NCI-H2029 treated with DMSO at 0.1 percent for 48 hours (cell line): ENCODE measurements around the gene PYROXD2.

ENCODE experiments used
- DNase-seq: peaks from one replicate; lab custom pipeline; 2025; lab: John Stamatoyannopoulos, UW

The PYROXD2 gene

DNA sequence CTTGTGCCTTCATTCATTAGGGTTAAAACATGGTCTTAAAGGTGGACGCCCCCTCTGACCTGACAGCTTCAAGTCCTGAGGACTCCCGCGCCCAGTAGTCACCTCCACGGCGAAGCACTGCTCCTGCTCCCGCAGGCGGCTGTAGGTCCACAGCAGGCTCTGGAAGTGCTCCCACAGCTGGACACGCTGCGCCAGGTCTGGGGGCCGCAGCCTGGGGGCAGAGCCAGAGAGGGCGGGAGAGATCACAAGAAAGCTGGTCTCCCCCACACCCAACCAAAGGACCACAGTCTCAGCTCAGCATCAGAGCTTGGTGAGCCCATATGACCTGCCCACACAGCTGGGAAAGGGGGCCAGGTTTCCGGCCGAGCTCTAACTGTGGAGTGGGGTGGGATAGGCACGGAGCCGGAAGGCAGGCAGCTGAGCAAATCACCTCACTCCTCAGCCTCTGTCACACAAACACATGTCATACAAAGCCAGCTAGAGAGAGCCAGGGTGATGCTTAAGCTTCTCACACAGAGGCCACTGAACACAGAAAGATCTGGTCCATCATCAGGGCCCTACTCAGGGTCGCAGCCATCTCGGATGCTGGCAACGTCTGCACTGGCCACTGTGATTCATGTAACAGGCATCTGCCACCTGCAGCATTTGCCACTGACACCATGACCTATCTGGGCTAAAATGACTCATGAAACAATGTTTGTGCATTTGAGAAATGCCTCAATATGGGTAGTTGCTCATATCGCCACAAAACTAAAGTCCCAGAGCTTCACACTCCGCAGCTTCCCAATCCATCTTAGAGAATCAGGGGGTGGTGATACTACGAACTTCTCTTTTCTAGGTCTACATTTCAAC is 19.1 kb upstream of the PYROXD2 start:
- no peak for DNase-seq

DNA sequence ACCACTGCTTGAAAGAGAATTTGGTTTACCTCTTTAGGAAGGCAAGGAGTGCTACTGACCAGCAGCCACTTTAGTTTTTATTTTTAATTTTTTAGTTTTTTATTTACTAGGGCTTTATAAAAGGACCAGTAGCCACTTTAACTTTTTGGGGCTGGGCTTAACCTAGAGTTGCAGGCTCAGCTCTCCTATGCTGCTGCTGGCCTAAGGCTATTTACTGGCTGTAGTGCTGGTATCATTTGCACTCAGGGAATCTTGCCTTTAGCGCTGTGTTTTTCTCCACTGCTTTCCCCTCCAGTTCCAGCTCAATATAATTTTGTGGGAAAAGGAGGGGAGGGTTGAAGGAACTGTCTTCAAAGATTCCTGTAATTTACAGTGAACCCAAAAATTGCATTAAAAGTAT is 18.4 kb upstream of the PYROXD2 start:
- no peak for DNase-seq

DNA sequence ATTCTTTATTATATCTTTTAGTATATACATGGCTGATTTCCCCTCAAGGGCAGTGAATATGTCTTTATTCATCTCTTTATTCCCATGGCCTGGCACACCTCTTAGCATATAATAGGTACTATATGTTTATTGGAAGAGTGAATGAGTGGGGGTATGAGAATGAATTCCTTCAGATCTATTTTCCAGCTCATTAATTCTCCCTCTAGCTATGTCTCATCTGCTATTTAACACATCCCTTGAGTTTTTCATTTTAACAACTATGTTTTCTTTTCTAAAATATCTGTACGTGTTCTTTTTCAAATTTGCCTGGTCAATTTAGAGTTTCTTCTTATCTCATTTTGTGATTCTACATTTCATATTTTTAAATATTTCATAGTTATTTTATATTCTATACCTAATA is 17.3 kb upstream of the PYROXD2 start:
- no peak for DNase-seq

DNA sequence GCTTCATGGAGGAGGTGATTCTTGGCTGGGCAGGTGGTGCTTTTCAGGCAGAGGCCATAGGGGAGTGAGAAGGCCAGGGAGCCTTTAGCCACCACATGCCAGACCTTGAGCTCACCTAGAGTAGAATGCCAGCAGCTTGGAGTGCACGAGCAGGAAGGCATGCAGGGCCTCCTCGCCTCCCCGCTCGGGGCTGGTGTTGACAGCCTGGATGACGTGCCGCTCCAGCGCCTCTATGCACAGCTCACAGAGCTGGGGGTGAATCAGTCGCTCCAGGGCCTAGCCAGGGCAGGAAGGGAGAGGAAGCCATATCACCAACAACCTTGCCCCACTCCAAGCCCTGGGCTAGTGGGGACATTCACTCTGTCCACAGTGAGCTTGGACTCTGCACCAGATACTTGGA is 16.0 kb upstream of the PYROXD2 start:
- DNase-seq = no peak

DNA sequence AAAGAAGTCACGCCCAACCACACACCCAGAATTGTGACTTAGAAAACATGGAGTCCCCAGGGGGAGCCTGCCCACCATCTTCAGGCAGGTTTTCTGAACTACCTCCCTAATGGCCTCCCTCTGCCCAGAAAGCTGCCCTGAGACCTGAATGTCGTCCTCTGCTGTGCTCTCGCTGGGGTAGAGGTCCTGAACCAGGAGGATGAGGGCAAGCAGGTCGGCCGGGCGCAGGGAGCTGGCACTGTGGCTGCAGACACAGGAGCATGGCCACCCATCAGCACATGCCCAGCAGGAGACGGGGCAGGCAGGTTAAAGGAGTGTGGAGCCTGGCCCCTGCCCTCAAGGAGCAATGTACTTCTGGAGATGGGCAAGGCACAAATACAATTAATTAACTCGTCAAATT is 15.4 kb upstream of the PYROXD2 start:
- DNase-seq = no peak

DNA sequence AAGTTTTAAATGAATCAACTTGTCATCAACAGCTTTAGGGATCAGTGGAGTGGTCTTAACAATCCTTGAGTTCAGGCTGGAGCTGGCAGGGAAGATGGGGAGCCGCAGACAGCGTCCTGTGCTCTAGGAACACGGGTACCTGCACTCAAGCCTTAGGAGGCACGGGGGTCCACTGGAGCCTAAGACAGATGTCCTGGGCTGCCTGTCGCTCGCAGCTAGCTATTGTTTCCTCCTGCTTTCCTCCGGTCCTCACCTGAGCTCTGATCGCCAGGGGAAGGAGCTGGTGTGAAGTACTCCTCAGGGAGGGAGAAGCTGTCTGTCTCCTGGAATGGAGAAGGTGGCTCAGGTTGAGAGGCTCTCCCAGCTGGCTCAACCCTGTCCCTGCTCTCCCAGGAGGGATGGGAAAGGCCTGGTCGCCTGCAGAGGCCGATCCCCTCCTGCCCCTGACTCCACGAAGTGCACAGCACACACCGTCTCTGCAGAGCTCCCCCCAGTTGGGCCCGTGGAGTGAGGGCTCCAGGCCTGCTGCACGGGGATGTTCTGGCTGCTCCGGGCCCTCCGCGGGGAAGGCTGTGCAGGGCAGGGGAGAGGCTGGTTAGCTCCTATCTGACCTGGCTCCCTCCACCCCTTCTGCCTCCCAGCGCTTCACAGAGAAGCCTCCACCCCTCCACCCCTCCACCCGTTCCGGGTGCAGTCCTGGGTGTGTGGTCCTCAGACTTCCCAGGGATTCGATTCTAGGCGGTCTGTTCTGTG is 14.5 kb upstream of the PYROXD2 start:
- DNase-seq = no peak

DNA sequence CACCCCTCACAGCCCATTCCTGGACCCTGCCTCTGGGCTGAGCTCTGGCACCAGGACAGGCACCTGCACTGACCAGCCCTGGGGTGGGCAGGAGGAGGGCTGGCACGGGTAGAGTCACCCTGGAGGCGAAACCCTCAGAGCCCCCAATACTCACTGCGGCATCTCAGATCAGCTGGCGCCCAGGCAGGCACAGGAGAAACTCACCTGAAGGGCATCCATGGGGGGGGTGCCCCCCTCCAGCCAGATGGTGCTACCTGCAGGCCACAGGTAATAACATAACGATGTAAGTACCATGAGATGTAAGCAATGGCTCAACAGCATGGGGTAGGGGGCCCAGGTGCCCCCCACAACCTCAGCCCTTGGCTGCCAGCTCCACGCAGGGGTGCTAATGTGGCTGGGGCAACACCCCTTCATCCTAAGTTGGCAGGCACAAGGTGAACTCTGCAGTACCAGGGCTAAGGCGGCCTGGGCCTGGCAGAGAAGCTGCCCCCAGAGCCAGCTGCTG is 12.1 kb upstream of the PYROXD2 start:
- DNase-seq = no peak

DNA sequence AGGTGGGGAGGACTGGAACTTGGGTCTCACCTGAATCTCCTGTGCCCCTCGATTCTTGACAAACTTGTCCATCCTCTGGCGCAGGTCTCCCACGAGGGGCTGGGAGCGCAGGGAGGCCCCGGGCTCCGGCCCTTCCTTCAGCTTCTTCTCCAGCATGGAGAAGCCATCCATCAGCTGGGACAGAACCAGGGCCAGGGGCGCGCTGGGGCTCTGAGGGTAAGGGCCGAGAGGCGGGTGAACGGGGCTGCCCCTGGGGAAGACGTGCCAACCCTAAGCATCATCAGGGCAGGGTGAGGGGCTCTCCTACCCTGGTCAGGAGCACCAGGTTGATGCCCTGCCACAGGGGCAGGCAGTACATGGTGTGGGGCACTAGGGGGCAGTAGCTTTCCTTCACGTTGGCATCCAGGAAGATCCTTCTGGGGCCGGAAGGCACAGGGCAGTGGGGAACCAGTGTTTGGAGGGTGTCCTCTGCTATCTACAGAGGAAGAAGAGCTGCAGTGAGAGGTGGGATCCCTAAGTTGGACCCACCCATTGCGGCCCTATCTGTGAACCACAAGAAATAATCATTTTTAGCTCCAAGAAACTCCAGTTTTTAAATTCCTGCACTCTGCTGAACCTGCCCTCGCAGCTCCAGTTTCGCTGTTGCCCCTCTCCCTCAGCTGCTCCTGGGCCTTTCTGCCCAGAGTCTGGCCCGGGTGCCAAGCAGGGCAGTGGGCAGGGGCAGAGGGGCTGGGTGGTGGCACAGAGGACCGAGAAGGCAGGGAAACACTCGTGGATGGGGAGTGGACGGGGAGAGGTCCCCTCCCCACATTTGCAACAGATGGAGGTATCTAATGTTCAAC is 10.8 kb upstream of the PYROXD2 start:
- DNase-seq = no peak

DNA sequence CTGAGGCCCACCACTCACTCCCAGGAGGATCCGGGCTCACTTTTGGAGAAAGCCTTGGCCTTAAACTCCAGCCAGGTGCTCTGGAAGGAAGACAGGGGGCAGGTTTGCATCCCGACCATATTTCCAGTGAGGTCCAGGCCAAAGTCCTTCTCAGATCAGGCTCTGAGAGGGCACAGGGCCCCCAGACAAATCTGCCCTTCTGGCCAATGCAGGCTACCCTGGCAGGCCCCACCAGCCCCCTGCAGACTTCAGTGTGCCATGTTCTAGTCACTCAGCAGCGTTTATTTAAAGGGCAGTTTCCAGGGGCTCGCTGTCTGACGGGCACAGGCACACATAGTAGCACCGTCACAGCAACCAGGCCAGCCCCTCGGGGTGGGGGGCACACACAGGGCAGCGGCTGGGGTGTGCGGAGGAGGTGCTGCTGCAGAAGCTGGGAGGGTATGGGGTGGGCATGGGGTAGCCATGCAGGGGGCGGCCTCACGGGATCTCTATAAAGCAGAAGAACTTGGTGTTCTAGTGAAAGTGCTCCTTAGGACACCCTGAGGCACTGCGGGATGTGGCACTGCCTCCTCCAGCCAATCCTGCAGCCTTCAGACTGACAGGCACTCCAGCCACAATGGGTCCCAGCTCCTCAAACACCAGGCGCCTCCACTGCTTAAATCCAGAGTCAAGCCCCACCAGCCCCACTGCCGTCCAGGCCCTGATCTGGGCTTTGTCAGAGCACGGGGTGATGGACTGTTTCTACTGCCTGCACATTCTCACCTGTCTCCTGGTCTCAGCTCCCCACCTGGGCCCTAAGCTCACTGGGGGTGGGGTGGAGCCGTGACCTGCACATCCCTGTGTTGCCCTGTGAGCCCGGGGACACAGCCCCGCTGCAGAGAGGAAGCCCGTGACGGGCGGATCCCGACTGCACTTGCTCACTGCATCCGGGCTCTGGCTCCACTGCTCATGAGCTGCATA is 9.6 kb upstream of the PYROXD2 start:
- no peak for DNase-seq

DNA sequence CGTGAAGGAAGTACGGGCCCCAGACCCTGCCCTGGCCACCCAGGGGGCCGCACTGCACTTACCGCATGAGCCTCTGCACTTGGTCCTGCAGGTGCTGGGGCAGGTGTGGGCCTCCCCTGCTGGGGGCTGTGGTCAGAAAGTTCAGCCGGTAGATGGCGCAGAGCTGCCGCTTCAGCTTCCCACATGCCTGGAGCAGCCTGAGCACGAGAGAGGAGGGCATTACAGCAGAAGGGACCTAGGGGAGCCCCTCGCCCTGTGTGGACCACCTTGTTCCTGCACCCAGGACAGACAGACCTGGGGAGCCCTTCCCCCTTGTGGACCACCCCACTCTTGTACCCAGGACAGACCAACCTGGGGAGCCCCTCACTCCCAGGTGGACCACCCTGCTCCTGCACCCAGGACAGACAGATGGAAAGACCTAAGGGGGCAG is 8.7 kb upstream of the PYROXD2 start:
- no peak for DNase-seq

DNA sequence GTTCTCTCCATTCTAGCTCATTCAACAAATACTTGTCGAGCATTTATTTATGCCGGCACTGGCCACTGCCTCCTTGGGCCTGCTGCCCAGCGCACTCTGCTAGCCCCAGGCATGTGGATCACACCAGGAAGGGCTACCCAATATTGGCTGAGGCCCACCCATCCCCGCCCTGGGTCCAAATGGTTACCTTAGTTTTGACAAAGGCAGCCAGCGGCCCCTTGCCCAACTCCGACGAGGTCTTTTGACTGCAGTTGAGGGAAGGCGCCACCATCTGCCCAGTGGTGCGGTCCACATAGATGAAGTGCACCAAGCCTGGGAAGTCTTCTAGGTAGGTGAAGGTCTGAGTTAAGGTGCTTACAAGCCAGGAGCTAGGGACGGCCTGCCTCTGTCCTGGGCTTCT is 7.2 kb upstream of the PYROXD2 start:
- no peak for DNase-seq

DNA sequence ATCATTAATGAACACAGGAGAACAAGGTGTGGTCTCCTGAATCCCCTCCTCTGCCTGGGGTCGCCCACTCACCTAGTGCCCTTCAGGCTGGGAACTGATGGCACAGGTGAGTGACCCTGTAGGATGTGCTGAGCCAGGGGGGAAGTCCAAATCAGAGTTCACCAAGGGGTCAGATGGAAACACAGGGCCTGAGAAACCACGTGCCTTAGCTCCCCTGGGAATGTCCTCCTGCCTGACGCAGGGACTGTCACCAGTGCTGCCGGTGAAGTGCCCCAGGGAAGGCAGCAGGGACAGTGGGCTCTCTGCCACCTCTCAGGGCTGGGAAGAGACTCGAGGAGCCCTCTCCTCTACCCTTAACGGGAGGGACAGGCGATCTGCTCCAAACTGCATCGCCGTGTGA is 5.8 kb upstream of the PYROXD2 start:
- DNase-seq = no peak

DNA sequence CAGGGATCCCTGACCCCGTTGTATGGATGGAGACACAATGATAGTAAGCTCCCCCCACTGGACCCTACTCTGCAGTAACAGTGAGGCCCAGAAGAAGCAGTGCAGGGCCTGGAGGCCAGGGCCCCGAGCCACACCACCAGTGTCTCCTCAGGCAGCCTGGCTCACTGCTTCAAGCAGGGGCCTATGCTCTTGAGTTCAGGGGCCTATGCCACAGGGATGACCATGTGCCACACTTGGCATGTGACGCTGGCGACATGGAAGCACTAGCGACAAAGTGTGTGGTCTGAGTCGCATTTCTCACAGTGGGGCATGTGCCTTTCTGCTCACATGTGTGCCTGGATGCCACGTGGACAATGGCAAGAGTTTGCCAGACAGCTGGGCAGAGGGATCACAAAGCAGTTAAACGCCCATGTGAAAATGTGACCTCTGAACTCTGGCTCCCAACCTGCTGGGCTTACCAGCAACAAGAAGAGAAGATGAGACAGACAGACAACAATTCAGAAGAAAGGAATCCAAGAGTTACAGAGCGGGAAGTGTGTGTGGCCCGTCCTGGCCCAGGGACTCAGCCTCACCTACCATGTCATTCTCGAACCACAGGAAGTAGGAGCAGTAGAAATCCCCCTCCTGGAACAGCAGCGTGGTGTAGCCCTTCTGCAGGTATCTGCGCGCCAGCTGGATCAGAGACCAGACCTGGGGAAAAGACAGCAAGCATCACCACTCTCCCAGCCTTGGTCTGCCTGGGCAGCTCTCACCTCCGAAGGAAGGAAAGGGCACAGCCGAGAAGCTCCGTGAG is 4.7 kb upstream of the PYROXD2 start:
- no peak for DNase-seq

DNA sequence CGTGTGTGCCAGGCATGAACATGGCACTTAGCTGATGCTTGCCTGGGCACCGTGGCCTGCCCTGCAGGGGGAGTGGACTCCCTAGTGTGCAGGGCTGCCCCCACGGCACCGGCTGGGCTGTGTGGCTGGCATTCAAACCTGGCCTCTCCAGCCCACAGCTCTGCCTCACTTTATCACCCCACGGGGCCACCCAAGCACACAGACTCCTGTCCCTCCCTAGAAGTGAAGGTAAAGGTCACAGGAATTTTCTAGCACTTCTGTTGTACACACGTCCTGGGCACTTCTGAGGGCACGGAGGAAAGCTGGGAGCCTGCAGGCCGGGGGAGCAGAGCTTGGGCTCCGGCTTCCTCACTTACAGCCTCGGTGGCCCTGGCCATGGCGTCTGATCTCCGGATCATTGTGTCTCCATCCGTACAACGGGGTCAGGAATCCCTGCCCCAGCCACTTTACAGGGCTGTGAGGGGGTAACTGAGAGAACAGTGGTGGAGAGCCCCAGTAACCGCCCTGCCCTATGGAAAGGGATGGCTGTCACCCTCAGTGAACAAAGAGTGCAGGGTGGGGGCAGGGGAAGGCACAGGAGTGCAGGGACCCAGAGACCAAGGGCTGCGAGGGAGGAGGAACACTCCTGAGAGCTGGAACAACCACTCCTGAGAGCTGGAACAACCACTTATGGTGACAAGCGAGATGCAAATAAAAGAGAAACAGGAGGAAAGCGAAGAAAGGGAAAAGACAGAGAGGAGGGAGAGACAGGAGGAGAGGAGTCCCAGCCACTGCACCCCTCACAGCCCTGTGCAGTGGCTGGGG is 3.9 kb upstream of the PYROXD2 start:
- DNase-seq = no peak

DNA sequence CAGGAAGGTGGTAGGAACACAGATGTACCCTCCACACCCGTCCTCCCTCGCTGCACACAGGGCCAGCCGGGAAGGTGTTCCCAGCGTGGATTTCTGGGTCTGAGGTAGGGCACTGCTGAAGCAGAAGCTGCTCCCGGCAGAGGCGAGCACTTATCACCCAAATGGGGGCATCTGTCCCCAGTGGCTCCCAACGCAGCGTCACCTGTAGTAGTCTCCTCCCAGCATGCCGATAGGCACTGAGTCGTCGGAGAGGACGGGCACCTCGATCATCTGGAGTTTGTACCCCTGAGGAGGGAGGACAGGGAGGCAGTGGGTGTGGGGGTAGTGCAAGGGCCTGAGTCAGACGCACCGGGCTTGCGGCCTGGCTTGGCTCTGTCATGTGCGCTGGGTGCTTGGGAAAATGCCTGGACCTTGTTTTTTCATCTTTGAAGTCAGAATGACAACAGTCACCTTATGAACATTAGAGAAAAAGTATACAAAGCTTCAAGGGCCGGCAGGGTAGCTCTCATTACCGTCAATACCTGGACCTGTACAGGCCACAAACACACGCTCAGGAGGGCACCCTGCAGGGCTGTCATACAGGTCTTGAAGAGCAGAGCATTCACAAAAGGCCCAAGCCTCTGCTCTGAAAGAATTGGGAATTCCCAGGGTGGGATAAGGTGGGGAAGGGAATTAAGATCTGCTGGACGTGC is 3.1 kb upstream of the PYROXD2 start:
- no peak for DNase-seq

DNA sequence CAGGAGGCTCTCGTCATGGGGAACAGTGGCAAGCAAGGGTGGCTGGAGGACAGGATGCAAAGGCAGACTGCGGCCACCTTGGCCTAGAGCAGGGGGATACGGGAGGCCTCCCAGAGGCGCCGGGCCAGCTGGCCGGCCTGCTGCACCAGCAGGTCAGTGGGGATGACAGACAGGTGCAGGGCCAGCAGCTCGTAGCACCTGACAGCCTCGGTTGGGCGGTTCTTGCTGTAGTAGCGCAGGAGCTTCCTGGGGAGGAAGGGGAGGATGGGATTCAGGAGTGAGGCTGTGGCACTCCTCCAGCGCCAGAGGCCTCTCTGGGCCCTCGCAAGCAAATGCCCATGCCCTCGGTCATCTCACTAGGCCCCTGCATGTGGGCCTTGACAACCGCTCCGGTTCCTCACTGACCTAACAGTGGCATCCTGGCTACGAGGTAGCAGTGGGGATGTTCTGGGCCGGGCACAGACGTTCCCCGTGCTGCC is 2.5 kb upstream of the PYROXD2 start:
- no peak for DNase-seq

DNA sequence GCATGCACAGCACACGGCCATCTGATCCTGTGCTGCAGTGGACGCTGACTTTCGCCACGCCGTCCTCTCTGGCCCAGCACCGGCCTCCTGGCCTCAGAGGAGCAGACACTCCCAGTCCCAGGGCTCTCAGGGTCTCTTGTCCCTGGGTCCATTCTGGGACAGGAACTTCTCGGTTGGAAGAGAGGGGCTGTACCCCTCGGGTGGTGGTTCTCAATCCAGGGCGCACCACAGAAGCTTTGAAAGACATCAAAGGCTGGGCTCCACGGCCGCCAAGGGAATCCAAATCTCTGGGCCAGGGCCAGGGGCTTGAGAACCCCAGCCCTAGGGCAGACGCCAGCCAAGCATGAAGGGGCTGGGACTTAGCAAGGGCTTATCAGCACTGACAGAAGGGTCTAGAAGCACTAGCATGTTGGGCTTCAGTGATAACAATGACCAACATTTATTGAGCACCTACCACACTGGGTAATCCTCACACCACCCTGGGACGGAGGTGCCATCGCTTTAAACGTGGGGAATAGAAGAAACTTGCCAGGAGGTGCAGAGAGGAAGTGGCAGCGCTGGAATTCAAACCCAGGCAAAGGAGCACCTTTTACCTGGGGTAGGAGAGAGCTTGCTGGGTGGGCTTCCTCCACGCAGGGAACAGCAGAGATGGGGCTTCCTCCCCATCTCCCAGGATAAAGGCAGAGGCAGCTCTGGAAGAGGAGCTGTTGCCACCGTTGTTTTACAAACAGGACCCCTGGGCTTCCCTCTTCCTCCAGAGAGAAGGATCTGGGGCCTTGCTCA is 1.8 kb upstream of the PYROXD2 start:
- DNase-seq = no peak

DNA sequence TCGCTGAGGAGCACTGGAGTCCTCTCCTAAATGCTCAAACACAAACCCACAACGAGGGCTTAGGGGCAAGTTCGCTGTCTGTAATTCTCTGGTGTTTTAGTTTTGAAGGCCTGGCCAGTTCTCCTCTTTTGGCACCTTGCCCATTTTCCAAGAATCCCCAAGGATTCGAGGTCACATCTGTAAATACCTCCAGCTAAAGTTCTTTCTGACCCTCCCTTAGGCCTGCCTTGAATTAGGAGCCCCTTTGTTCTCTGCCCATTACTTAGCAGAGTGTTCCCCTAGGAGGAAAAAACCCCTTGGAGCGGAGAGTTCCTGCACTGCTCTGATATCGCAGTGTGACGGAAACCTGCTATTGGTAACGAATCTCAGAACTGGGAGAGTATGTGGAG is 743 bp upstream of the PYROXD2 start:
- no peak for DNase-seq
